ENCODE data around the gene ZNF213.

DNA sequence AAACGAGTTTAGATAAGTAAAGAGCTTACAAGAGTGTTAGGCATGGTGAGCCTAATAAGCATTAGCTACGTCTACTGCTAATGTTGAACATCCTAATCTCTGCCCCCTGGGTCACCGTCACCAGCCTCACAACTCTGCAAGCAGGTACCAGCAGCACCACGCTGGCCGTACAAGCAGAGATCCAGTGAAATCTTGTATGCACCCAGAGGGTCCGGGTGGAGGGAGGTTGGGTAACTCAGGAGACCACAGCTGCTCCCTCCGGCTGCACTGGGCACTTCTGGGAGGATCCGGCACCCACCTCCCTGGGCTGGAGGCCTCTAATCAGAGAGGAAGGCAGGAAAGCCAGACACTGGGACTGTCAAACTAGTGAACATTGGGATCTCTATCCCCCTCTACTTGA, 44.8 kb downstream of the ZNF213 start:
- TF ChIP-seq POLR2AphosphoS5 (IDR thresholded peaks at IDR 0.05; ENCODE audit: low read depth, low read length) (no peak), CTCF (IDR thresholded peaks at IDR 0.05) (no peak), TCF7L2 (IDR thresholded peaks at IDR 0.05; ENCODE audit: low read depth, low read length) (no peak)

Data from Panc1 (cell line).